GM23338 (cell line): ENCODE data around the gene GABBR1. TPM values are rescaled to one million over a fixed set of nuclear protein-coding genes. Genes with fewer than 3 reads are reported as not detected.

ENCODE experiments used
- ATAC-seq: fragments of 200-7000 bp; cut with Tn5 transposase; 3 replicates; pipeline ENCODE4 v1.9.1; 2020
- DNase-seq: peaks from one replicate; pipeline ENCODE4 v3.0.0-alpha.2; 2015; ENCODE audit warnings: low spot score
- H2AFZ ChIP-seq: fragments of 200-600 bp; sonication (generic); 2 replicates; pipeline ENCODE4 v1.8.0; 2016; ENCODE audit warnings: antibody characterized with exemption, mild to moderate bottlenecking, moderate library complexity
- H3F3A ChIP-seq: fragments of 200-600 bp; sonication (generic); replicated peaks from 2 replicates; pipeline ENCODE4 v1.8.0; 2017; ENCODE audit warnings: antibody characterized with exemption, mixed run types, low read depth
- H3K27ac ChIP-seq: fragments of 200-600 bp; sonication (generic); 2 replicates; pipeline ENCODE4 v1.6.1; 2016; ENCODE audit warnings: low read depth
- H3K27me3 ChIP-seq: fragments of 200-600 bp; sonication (generic); 2 replicates; pipeline ENCODE4 v1.8.0; 2016; ENCODE audit warnings: mild to moderate bottlenecking, mixed run types, moderate library complexity; ENCODE audit not compliant: insufficient read depth
- H3K36me3 ChIP-seq: fragments of 200-600 bp; sonication (generic); 2 replicates; pipeline ENCODE4 v1.8.0; 2016; ENCODE audit warnings: mild to moderate bottlenecking; ENCODE audit not compliant: insufficient read depth
- H3K4me1 ChIP-seq: fragments of 200-600 bp; sonication (generic); 2 replicates; pipeline ENCODE4 v1.8.0; 2016; ENCODE audit warnings: mild to moderate bottlenecking, moderate library complexity; ENCODE audit not compliant: insufficient read depth
- H3K4me2 ChIP-seq: fragments of 200-600 bp; sonication (generic); 2 replicates; pipeline ENCODE4 v1.7.1; 2017; ENCODE audit warnings: mixed run types
- H3K4me3 ChIP-seq: fragments of 200-600 bp; sonication (generic); 2 replicates; pipeline ENCODE4 v1.6.1; 2016; ENCODE audit warnings: mixed run types
- H3K79me2 ChIP-seq: fragments of 200-600 bp; sonication (generic); replicated peaks from 2 replicates; pipeline ENCODE4 v1.8.0; 2017; ENCODE audit warnings: mild to moderate bottlenecking; ENCODE audit not compliant: insufficient read depth
- H3K9me2 ChIP-seq: fragments of 200-600 bp; sonication (generic); 2 replicates; pipeline ENCODE4 v1.8.0; 2017; ENCODE audit not compliant: insufficient read depth
- H4K20me1 ChIP-seq: fragments of 200-600 bp; sonication (generic); replicated peaks from 2 replicates; pipeline ENCODE4 v1.8.0; 2017; ENCODE audit warnings: mild to moderate bottlenecking; ENCODE audit not compliant: insufficient read depth
- H3K27ac Mint-ChIP-seq: 2 replicates; pipeline ENCODE4 v1.8.0; 2020; ENCODE audit warnings: inconsistent platforms, mild to moderate bottlenecking, moderate library complexity, mixed read lengths
- H3K27me3 Mint-ChIP-seq: 3 replicates; pipeline ENCODE4 v1.8.0; 2022; ENCODE audit warnings: low read depth, mild to moderate bottlenecking, moderate library complexity, mixed read lengths, inconsistent platforms; ENCODE audit not compliant: insufficient read depth, poor library complexity
- H3K36me3 Mint-ChIP-seq: 3 replicates; pipeline ENCODE4 v1.8.0; 2021; ENCODE audit warnings: low read depth, mild to moderate bottlenecking, inconsistent platforms, moderate library complexity, mixed read lengths
- H3K4me1 Mint-ChIP-seq: 3 replicates; pipeline ENCODE4 v1.8.0; 2020; ENCODE audit warnings: mild to moderate bottlenecking, inconsistent platforms, mixed read lengths
- H3K4me3 Mint-ChIP-seq: 3 replicates; pipeline ENCODE4 v1.8.0; 2021; ENCODE audit warnings: moderate library complexity, mild to moderate bottlenecking, inconsistent platforms, mixed read lengths
- H3K9me3 Mint-ChIP-seq: 3 replicates; pipeline ENCODE4 v1.8.0; 2020; ENCODE audit warnings: moderate library complexity, mild to moderate bottlenecking, inconsistent platforms, mixed read lengths
- CREB1 ChIP-seq: fragments of 250-450 bp; sonication (Bioruptor Pico); IDR thresholded peaks from 2 replicates; pipeline ENCODE4 v1.5.0; 2020; ENCODE audit warnings: low read depth, mild to moderate bottlenecking, moderate library complexity
- CTCF ChIP-seq, 2 experiments: fragments of 200-600 bp in 1 of 2; sonication (generic) in 1 of 2; conservative IDR thresholded peaks; 2 replicates each; pipeline versions ENCODE4 v1.5.1 to v1.6.1; 2016 to 2017; ENCODE audit warnings: antibody characterized with exemption in 2 of 2, low read depth in 2 of 2, mild to moderate bottlenecking in 2 of 2, moderate library complexity in 1 of 2
- EZH2 ChIP-seq: fragments of 200-600 bp; sonication (generic); IDR thresholded peaks from one replicate; pipeline ENCODE4 v1.8.0; 2017; ENCODE audit warnings: antibody characterized with exemption, mild to moderate bottlenecking, low read depth; ENCODE audit not compliant: unreplicated experiment
- EZH2phosphoT487 ChIP-seq: fragments of 200-600 bp; sonication (generic); IDR thresholded peaks from one replicate; pipeline ENCODE4 v1.8.1; 2018; ENCODE audit warnings: antibody characterized with exemption; ENCODE audit not compliant: unreplicated experiment
- JUNB ChIP-seq: IDR thresholded peaks from one replicate; pipeline ENCODE4 v1.6.1; 2016; ENCODE audit warnings: antibody characterized with exemption; ENCODE audit not compliant: unreplicated experiment
- NANOG ChIP-seq: IDR thresholded peaks from 2 replicates; pipeline ENCODE4 v1.6.1; 2016; ENCODE audit warnings: antibody characterized with exemption, borderline replicate concordance
- POLR2AphosphoS5 ChIP-seq: IDR thresholded peaks from 2 replicates; pipeline ENCODE4 v1.6.1; 2016; ENCODE audit warnings: antibody characterized with exemption, low read depth
- REST ChIP-seq: IDR thresholded peaks from one replicate; pipeline ENCODE4 v1.6.1; 2018; ENCODE audit warnings: antibody characterized with exemption; ENCODE audit not compliant: unreplicated experiment
- ZNF462 ChIP-seq: fragments of 250-450 bp; sonication (Bioruptor Pico); IDR thresholded peaks from 2 replicates; pipeline ENCODE4 v1.5.0; 2020; ENCODE audit warnings: mild to moderate bottlenecking, moderate library complexity
- polyA plus RNA-seq: library from polyadenylated mRNA; unstranded; fragments of >200 nt; fragmentation: Nextera tagmentation; extraction: Ambion mirVana; gene quantifications from 2 replicates; pipeline ENCODE4 v1.2.1, GENCODE V29; 2016
- total RNA-seq: library from RNA; depleted of rRNA; stranded (reverse); fragments of >200 nt; shearing (Covaris generic); gene quantifications from 2 replicates; pipeline ENCODE4 v1.2.3, GENCODE V29; 2014

Gene GABBR1
- total and polyA plus RNA-seq, 2 experiments from 2014 or later, result 42.8 to 78.9 TPM

GRCh38 chr6:29591677-29592076, 41.3 kb downstream of the GABBR1 start (continued):
- TF ChIP-seq REST (no peak), CREB1 (no peak), CTCF (conservative IDR thresholded peaks at IDR 0.05; ENCODE audit: low read depth in 2 of 2) (no peak)

- no peak overlapping the region for H3K27ac Mint-ChIP-seq
- Histone ChIP-seq H4K20me1 (no peaks in the 10 kb centered on the region), H3F3A (no peaks in the 10 kb centered on the region), H2AFZ (no peak overlapping the region), H3K4me2 (no peak overlapping the region), H3K79me2 (no peaks in the 10 kb centered on the region), H3K4me1 (peaks cover 27% of the 10 kb centered on the region), H3K4me3 (no peak overlapping the region), H3K27ac (no peak overlapping the region), H3K9me2 (no peaks in the 10 kb centered on the region), H3K27me3 (no peaks in the 10 kb centered on the region), H3K36me3 (no peaks in the 10 kb centered on the region)
- no peak for DNase-seq
- no peaks in the 10 kb centered on the region; the same call in 2 of the 3 replicates for H3K36me3 Mint-ChIP-seq
- H3K27me3 Mint-ChIP-seq, result peaks cover 8% of the 10 kb centered on the region
- peaks cover 22% of the 10 kb centered on the region for H3K4me1 Mint-ChIP-seq
- no peaks in the 10 kb centered on the region; the same call in 2 of the 3 replicates for H3K9me3 Mint-ChIP-seq
- ATAC-seq, result no peak
- H3K4me3 Mint-ChIP-seq, result no peak overlapping the region
- TF ChIP-seq JUNB (no peak), POLR2AphosphoS5 (no peak), REST (no peak), ZNF462 (CRISPR knock-in tag) (no peak), NANOG (no peak), EZH2phosphoT487 (no peak), EZH2 (no peak)
These were observed 42.7 kb downstream of the GABBR1 start for GRCh38 chr6:29590218-29590808.
